PFSK-1 (cell line): ENCODE results near the gene VTCN1.

Source experiments
- SIN3A ChIP-seq: IDR thresholded peaks from 2 replicates; pipeline ENCODE4 v1.6.1; 2012; ENCODE audit warnings: mild to moderate bottlenecking, low read length, moderate library complexity, borderline replicate concordance; ENCODE audit not compliant: insufficient read depth
- TAF1 ChIP-seq: IDR thresholded peaks from 2 replicates; pipeline ENCODE4 v1.6.1; 2012; ENCODE audit warnings: low read length, control low read depth, borderline replicate concordance; ENCODE audit not compliant: insufficient read depth

DNA sequence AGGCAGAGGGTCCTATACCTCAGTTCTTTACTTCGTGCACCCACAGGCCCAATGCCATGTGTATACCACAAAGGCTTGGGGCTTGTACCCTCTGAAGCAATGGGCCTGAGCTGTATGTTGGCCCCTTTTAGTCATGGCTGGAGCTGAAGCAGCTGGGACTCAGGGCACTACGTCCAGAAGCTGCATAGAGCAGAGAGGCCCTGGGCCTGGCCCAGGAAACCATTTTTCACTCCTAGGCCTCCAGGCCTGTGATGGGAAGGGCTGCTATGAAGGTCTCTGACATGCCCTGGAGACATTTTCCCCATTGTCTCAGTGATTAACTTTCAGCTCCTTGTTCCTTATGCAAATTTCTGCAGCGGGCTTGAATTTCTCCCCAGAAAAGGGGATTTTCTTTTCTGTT lies 48.1 kb upstream of the VTCN1 start:
- TF ChIP-seq TAF1 (no peak), SIN3A (no peak)
